Breast epithelium (tissue), 4 donors: ENCODE results near the gene ARHGEF19. TPM values are rescaled to one million over a fixed set of nuclear protein-coding genes. Genes with fewer than 3 reads are reported as not detected.

ENCODE experiments used
- DNase-seq, 2 donors: peaks; one replicate each; pipeline ENCODE4 v3.0.0-alpha.2; 2019; ENCODE audit warnings: low spot score in 2 of 2
- H3K27ac ChIP-seq, 2 donors: fragments of 200-600 bp; sonication (generic) in 1 of 2; one replicate each; pipeline ENCODE4 v1.5.1; 2016 to 2019; ENCODE audit warnings: mild to moderate bottlenecking in 1 of 2
- H3K27me3 ChIP-seq, 2 donors: fragments of 200-600 bp; sonication (generic) in 1 of 2; one replicate each; pipeline versions ENCODE4 v1.5.1 to v1.6.0; 2017 to 2019; ENCODE audit warnings: control low read depth in 1 of 2, mild to moderate bottlenecking in 1 of 2
- H3K36me3 ChIP-seq: fragments of 200-600 bp; one replicate; pipeline ENCODE4 v1.5.1; 2019
- H3K4me1 ChIP-seq, 2 donors: fragments of 200-600 bp; sonication (generic); one replicate each; pipeline ENCODE4 v1.5.1; 2016 to 2019; ENCODE audit warnings: control low read depth in 1 of 2
- H3K4me3 ChIP-seq, 3 donors: fragments of 200-600 bp; sonication (generic); 1 replicate in 2 of 3; 2 replicates in 1 of 3; pipeline ENCODE4 v1.5.1; 2016 to 2019; ENCODE audit warnings: mild to moderate bottlenecking in 3 of 3, moderate library complexity in 2 of 3
- H3K9me3 ChIP-seq, 2 donors: fragments of 200-600 bp; sonication (generic) in 1 of 2; one replicate each; pipeline ENCODE4 v1.5.1; 2016 to 2019; ENCODE audit warnings: control low read depth in 1 of 2
- CTCF ChIP-seq, 3 donors: fragments of 450-650 bp; IDR thresholded peaks; one replicate each; pipeline ENCODE4 v1.5.1; 2016 to 2017; ENCODE audit warnings: antibody characterized with exemption in 3 of 3, mild to moderate bottlenecking in 3 of 3, moderate library complexity in 3 of 3
- POLR2A ChIP-seq: fragments of 450-650 bp; IDR thresholded peaks from one replicate; pipeline ENCODE4 v1.6.1; 2016; ENCODE audit warnings: antibody characterized with exemption, mild to moderate bottlenecking, moderate library complexity
- POLR2AphosphoS5 ChIP-seq, 3 donors: sonication (generic); formaldehyde crosslinking; IDR thresholded peaks; one replicate each; pipeline ENCODE4 v1.6.1; 2017; ENCODE audit warnings: antibody characterized with exemption in 3 of 3
- intact Hi-C: fragments of 100-400 bp; cut with DNase I; formaldehyde crosslinking; loops from one replicate; pipeline ENCODE4 v1.15.1; 2023; ENCODE audit warnings: low total_unique reads
- total RNA-seq, 3 donors: library from RNA; depleted of rRNA; stranded (reverse); fragments of >200 nt; gene quantifications; one replicate each; pipeline ENCODE4 v1.1.0, GENCODE V29; 2016

Gene ARHGEF19
- total RNA-seq, 3 donors from 2014 or later = 7.5 to 18.0 (median 12.9) TPM

GRCh38 chr1:16208270-16208987, 4.0 kb downstream of the ARHGEF19 start:
- Histone ChIP-seq H3K9me3 (no peaks in the 10 kb centered on the region), H3K36me3 (no peaks in the 10 kb centered on the region), H3K27me3 (no peaks in the 10 kb centered on the region), H3K27ac (peak overlapping the region; percentile 0 to 87), H3K4me1 (peaks cover 0 to 17% of the 10 kb centered on the region in 2 donors), H3K4me3 (no peak overlapping the region)
- DNase-seq = no peak
- TF ChIP-seq CTCF (IDR thresholded peaks at IDR 0.05) (no peak), POLR2AphosphoS5 (IDR thresholded peaks at IDR 0.05) (no peak), POLR2A (no peak)
- intact Hi-C loops = loop anchor here (5.0 to 10.0 kb wide), 2 partner anchors 674 to 1276 kb away; no protein-coding TSS in a partner anchor

GRCh38 chr1:16207318-16208269, 4.9 kb downstream of the ARHGEF19 start:
- Histone ChIP-seq H3K27ac (peak overlapping the region; percentile 87 to 92), H3K4me1 (peaks cover 0 to 17% of the 10 kb centered on the region in 2 donors), H3K27me3 (no peaks in the 10 kb centered on the region), H3K9me3 (no peaks in the 10 kb centered on the region), H3K4me3 (peak overlapping the region; percentile 48 to 75 (median 69)), H3K36me3 (no peaks in the 10 kb centered on the region)
- DNase-seq = no peak
- TF ChIP-seq POLR2A (no peak), POLR2AphosphoS5 (IDR thresholded peaks at IDR 0.05) (no peak), CTCF (IDR thresholded peaks at IDR 0.05) (no peak)
- intact Hi-C loops = loop anchor here (5.0 to 10.0 kb wide), 2 partner anchors 673 to 1275 kb away; no protein-coding TSS in a partner anchor

GRCh38 chr1:16206547-16207317, 5.7 kb downstream of the ARHGEF19 start:
- H3K27me3 ChIP-seq = no peaks in the 10 kb centered on the region
- TF ChIP-seq CTCF (IDR thresholded peaks at IDR 0.05) (no peak), POLR2AphosphoS5 (IDR thresholded peaks at IDR 0.05) (peak; percentile 15 to 43 (median 27))
- intact Hi-C loops = loop anchor here (5.0 to 10.0 kb wide), 2 partner anchors 672 to 1274 kb away; no protein-coding TSS in a partner anchor
- DNase-seq = peak; percentile 97
- H3K27ac ChIP-seq = peak overlapping the region; percentile 87 to 92
- peaks cover 0 to 15% of the 10 kb centered on the region in 2 donors for H3K4me1 ChIP-seq
- no peaks in the 10 kb centered on the region for H3K9me3 ChIP-seq
- peak overlapping the region; percentile 48 to 75 (median 69) for H3K4me3 ChIP-seq
- H3K36me3 ChIP-seq = no peaks in the 10 kb centered on the region

GRCh38 chr1:16205891-16206546, 6.4 kb downstream of the ARHGEF19 start:
- TF ChIP-seq POLR2A (no peak), CTCF (IDR thresholded peaks at IDR 0.05) (no peak), POLR2AphosphoS5 (IDR thresholded peaks at IDR 0.05) (no peak)
- Histone ChIP-seq H3K27me3 (no peaks in the 10 kb centered on the region), H3K4me1 (peaks cover 0 to 8% of the 10 kb centered on the region in 2 donors), H3K9me3 (no peaks in the 10 kb centered on the region), H3K27ac (peak overlapping the region; percentile 87 to 92), H3K36me3 (no peaks in the 10 kb centered on the region), H3K4me3 (peak overlapping the region; percentile 48 to 75 (median 69))
- intact Hi-C loops = loop anchor here (5.0 to 10.0 kb wide), 2 partner anchors 671 to 1274 kb away; no protein-coding TSS in a partner anchor
- no peak for DNase-seq
